Suprapubic skin (tissue), 4 donors: ENCODE measurements around the gene ALDOC.

ENCODE experiments used
- POLR2A ChIP-seq, 2 donors: fragments of 450-650 bp; IDR thresholded peaks; one replicate each; pipeline ENCODE4 v1.6.1; 2017; ENCODE audit warnings: antibody characterized with exemption in 2 of 2, mild to moderate bottlenecking in 2 of 2, moderate library complexity in 2 of 2
- POLR2AphosphoS5 ChIP-seq, 3 donors: sonication (generic); formaldehyde crosslinking; IDR thresholded peaks; one replicate each; pipeline ENCODE4 v1.6.1; 2017; ENCODE audit warnings: antibody characterized with exemption in 3 of 3

DNA sequence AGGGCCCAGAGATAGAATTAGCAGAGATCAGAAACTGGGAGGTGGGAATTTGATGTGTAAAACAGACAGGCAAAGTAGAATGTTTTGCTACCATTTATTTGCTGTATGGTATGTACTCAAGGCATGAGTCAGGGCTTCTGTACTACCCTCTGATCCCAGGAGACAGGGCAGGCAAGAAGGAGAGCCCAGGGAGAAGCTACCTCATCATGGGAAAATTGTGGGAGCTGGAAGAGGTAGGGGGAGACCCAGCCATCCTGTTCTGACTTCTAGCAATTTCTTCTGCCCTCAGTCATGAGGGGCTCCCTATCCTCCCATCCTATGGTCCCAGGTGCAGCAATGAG, 3.7 kb downstream of the ALDOC start:
- no peak for TF ChIP-seq POLR2A (IDR thresholded peaks at IDR 0.05)
- no peak for TF ChIP-seq POLR2AphosphoS5 (IDR thresholded peaks at IDR 0.05)
